ENCODE data around the gene METTL15.

DNA sequence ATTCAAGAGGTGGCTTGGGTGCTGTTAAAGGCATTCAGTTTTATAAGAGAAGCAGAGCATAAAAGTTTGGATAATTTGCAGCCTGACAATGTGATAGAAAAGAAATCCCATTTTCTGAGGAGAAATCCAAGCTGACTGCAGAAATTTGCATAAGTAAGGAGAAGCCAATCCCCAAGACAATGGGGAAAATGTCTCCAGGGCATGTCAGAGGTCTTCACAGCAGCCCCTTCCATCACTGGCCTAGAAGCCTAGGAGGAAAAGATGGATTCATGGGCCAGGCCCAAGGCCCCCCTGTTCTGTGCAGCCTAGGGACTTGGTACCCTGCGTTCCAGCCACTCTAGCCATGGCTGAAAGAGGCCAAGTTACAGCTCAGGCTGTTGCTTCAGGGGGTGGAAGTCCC is 207.3 kb downstream of the METTL15 start:
- TF ChIP-seq, protein P1, sequence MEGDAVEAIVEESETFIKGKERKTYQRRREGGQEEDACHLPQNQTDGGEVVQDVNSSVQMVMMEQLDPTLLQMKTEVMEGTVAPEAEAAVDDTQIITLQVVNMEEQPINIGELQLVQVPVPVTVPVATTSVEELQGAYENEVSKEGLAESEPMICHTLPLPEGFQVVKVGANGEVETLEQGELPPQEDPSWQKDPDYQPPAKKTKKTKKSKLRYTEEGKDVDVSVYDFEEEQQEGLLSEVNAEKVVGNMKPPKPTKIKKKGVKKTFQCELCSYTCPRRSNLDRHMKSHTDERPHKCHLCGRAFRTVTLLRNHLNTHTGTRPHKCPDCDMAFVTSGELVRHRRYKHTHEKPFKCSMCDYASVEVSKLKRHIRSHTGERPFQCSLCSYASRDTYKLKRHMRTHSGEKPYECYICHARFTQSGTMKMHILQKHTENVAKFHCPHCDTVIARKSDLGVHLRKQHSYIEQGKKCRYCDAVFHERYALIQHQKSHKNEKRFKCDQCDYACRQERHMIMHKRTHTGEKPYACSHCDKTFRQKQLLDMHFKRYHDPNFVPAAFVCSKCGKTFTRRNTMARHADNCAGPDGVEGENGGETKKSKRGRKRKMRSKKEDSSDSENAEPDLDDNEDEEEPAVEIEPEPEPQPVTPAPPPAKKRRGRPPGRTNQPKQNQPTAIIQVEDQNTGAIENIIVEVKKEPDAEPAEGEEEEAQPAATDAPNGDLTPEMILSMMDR (IDR thresholded peaks at IDR 0.05): no peak
- TF ChIP-seq POLR2A (IDR thresholded peaks at IDR 0.05): no peak
